HG02943 (cell line): ENCODE data around the gene PLA2G12A.

Experiments used
- ATAC-seq: cut with Tn5 transposase; IDR thresholded peaks from one replicate; pipeline ENCODE4 v1.9.1; 2021; ENCODE audit warnings: mild to moderate bottlenecking, low read depth, moderate library complexity; ENCODE audit not compliant: unreplicated experiment

Gene PLA2G12A

GRCh38 chr4:109729718-109730618, at the start of gene PLA2G12A:
Gene PLA2G12A (minus strand): TSS chr4:109730070. CDS start chr4:109729809, 261 bp downstream.
- ATAC-seq: peak; percentile 73

DNA sequence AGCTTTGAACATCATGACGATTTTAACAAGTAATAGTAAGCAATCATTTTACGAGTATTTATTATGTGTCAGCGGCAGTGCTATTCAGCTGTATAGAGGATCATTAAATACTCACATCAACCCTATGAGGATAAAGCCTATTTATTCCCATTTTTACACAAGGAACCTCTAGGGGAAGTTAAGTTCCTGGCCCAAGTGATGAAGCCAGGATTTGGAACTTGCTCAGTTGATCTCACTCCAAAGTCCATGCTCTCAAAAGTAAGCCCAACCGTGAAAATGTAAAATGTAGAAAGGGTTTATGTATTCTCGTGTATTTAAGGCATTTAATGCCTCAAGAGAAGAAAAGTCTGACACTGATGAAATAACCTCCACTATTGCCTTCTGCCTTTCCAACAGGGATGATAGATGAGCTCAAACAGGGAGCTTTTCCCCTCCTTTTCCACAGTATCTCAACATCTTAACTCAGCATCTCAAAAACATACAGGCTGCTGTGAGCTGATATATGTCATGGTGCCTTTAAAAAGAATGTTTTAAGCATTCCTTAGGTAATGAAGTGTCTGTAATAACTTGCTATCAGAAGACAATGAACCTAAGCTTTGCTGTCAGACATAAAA, 35.0 kb upstream of the PLA2G12A start:
- ATAC-seq: no peak

- no peak for ATAC-seq
Measured at GRCh38 chr4:109764376-109764775, 34.5 kb upstream of the PLA2G12A start.

DNA sequence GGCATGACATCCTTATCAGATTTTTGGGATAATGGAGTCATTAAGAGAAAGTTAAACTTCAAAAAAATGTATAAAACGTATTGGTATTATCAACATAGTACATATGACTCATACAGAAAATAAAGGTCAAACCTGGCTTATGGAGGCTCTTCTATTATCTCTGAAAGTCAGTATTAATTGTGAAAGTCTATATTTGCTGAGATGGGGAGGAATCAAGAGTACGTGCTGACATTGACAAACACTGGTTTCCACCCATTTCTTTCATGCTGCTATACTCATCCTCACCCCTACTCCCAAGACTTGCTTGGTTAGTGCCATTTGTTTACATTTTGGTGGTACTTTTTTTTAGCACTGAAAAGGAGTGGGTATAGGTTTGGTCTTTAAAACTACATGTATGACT, 30.8 kb upstream of the PLA2G12A start:
- no peak for ATAC-seq

DNA sequence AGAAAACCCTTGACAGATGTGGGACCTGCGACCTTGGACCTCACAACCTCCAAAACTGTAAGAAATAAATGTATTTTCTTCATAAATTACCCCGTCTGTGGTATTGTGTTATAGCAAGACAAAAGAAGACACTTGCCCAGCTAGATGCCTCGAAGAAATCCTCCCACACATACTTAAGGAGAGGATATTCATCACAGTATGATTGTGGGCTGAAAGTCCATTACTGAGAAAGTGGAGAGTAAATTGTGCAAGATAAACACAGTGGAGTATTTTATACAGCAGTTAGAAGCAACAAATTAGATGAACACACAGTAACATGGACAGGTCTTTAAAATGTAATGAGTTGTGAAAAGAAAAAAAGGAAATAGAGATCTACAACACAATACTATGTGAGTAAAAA, 25.8 kb upstream of the PLA2G12A start:
- ATAC-seq: no peak

DNA sequence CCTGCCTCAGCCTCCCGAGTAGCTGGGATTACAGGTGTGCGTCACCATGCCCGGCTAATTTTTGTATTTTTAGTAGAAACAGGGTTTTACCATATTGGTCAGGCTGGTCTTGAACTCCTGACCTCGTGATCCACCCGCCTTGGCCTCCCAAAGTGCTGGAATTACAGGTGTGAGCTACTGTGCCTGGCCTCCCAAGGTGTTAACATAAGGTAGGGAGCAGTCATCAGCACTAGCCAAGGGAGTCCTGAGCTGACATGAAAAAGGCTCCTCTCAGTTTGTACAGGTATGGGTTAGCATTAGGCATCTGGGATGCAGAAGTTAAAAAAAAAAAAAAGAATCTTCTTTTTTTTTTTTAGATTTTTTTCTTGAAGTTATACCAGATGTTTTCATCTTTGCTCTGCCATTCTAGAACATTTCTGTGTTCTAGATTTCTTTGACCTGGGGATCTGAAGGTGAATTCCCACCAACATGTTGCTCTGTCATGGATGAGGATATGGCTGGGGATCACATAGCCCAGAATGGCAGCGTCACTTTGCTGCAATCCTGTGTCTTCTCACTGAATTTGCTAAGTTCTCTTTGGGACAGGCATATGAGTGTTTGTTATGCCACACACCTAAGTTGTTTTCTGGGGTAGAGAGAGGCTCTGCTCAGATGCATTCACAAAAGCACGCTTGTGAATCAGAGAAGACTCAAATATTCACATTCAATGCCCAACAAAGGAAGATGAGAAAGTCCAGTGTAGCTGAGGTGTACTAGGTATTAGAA, 24.4 kb upstream of the PLA2G12A start:
- ATAC-seq: no peak

- no peak for ATAC-seq
Measured at GRCh38 chr4:109752525-109752924, 22.7 kb upstream of the PLA2G12A start.

DNA sequence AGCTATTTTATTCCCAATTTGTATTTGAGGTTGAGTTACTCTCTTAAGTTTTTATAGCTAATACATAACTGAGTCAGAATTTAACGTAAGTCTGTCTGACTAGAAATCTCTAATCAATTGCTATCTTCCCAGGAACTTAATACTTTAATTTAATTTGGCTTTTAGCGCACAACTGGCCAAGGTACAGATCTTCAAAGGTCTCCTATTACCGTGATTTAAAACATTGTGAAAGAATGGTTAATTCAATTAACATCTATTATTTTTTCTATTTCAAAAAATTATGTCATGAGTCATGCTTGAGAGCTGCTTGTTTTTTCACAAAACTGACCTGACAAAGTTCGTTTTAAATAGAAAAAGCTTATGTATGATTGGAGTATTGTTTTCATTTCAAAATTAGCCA, 22.0 kb upstream of the PLA2G12A start:
- no peak for ATAC-seq

DNA sequence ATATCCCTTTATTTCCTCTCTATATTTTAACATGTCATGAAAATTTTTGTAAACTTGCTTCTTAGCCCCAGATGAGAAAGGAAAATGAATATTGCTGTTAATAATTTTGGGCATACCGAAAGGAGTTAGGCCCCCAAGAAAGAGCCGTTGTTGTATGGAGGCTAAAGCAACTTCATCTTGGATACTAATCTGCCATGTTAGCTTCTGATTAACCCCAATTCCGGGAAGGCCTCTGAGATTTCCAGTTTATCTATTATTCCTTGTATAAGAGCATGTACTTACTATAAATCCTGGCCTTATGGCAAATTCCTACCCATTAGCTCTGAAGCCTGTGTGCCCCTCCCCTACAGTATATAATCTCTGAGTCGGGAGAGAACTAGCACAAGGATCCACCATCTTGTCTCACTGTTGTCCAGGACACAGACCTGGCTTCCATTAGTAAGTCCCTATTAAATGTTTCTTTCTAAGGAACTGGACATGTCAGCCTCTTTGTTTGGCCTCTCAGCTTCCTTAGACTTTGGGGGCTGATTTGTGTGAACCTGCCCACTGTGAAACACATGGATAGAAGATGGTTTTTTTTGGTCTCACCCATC, 20.9 kb upstream of the PLA2G12A start:
- no peak for ATAC-seq

DNA sequence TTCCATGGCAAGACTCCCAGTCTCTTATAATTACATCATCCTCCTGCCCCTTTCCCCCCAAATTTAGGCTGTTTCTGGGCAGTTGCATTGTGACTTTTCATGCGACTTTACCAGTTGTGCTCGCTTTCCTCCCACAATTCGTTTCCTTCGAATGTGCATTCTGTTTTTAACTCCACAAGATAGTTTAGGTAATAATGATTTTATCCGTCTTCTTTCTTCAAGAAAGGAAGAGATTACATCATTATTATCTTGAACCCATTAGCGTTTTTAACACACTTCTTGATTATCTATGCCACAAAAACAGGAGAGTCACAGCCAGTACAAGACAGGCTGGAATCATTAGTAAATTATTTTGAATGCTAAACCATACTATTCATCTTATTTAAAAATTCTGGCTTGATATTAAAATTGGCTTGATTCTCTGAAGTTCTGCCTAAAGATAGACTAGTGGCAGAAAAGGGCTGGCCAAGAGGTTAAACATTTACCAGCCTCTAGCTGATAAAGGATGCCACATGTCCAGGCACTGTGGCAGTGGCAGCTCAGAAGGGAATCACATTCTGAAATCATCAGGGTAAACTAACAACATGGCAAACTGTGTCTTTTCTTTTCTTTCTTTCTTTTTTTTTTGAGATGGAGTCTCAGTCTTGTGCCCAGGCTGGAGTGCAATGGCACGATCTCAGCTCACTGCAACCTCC, 19.7 kb upstream of the PLA2G12A start:
- ATAC-seq: no peak

GRCh38 chr4:109748114-109748513, 18.2 kb upstream of the PLA2G12A start:
- no peak for ATAC-seq

DNA sequence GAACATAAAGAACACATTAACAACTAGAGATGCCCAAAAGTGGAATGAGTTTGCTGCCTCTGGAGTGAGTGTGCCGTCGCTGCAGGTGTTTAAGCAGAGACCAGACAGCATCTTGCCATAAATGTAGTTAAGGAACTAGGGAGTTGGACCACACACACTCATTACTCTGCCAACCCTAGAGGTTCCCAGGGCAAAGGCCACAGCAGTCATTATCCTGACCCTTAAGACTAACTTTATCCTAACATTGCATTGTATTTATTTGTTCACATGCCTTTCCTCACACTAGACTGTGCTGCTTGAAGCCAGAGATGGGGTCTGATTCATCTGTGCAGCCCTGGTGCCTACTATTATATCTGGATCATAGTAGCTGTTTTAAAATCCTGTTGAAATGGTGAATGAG, 16.9 kb upstream of the PLA2G12A start:
- ATAC-seq: no peak

GRCh38 chr4:109745830-109746229, 16.0 kb upstream of the PLA2G12A start:
- no peak for ATAC-seq

- ATAC-seq: no peak
Measured at GRCh38 chr4:109739547-109739946, 9.7 kb upstream of the PLA2G12A start.

DNA sequence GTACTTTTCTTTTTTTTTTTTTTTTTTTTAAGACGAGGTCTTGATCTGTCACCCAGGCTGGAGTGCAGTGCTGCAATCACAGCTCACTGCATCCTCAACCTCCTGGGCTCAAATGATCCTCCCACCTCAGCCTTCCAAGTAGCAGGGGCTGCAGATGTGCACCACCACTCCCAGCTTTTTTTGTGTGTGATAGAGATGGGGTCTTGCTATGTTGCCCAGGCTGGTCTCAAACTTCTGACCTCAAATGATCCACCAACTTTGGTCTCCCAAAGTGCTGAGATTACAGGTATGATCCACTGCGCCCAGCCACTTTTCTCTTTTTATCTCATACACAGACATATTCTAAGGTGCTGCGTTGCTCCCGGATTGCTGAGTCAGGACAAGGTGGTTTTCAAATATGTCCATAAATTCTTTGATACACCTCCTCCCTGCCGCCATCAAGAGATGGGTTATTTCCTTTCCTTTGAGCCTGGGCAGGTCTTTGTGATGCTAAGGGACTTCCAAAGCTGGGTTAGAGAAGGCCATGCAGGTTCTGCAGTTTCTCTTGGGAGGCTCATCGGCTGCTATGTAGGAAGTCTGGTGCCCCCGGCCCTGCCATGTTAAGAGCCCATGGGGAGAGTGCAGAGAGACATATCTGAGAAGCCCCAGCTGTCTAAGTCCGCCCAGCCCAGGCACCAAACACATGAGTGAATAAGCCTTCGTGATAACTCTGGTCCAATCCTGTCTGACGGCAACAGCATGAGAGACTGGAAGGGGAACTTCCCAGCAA, 8.4 kb upstream of the PLA2G12A start:
- ATAC-seq: no peak

GRCh38 chr4:109735566-109736365, 5.9 kb upstream of the PLA2G12A start:
- ATAC-seq: no peak

DNA sequence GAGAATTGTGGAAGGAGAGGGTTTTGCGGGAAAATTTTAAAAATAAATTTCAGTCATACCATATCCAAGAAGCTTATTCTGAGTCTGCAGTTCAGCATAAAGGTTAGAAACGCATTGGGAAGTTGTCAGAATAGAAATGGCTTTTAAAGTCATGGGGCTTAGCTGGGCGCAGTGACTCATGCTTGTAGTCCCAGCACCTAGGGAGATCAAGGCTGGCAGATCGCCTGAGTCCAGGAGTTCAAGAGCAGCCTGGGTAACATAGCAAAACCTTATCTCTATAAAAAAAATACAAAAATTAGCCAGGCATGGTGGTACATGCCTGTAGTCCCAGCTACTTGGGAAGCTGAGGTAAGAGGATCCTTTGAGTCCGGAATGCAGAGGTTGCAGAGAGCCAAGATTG, 3.9 kb upstream of the PLA2G12A start:
- ATAC-seq: no peak

GRCh38 chr4:109730619-109731545, 1.0 kb upstream of the PLA2G12A start:
- ATAC-seq: no peak
